Epithelial cell of prostate (primary cell): ENCODE results near the gene CDK5RAP2.

ENCODE experiments used
- DNase-seq: peaks from one replicate; pipeline ENCODE4 v3.0.0-alpha.2; 2011; ENCODE audit warnings: low read depth, low spot score
- H3K27ac ChIP-seq: fragments of 450-650 bp; 2 replicates; pipeline ENCODE4 v1.5.1; 2017; ENCODE audit warnings: mild to moderate bottlenecking

CDK5RAP2 gene

DNA sequence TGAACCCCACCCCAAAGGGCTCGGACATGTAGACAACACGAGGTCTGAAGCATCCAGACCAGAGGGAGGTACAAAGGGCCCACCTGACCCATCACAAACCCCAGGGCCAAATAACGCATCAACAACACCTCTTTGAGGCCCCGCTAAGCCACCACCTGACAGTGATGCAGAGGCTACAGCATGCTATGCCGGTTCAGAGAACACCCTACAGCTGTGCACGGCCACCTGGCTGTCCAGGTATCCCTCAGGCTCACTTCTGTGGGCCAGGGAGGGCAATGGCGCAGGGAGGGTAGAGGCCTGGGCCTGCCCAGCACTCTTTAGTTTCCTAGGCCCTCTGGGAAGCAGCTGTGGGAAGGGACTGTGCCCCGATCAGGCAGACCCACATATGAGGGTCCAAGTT lies 190.1 kb downstream of the CDK5RAP2 start:
- no peak overlapping the region for H3K27ac ChIP-seq
- no peak for DNase-seq

DNA sequence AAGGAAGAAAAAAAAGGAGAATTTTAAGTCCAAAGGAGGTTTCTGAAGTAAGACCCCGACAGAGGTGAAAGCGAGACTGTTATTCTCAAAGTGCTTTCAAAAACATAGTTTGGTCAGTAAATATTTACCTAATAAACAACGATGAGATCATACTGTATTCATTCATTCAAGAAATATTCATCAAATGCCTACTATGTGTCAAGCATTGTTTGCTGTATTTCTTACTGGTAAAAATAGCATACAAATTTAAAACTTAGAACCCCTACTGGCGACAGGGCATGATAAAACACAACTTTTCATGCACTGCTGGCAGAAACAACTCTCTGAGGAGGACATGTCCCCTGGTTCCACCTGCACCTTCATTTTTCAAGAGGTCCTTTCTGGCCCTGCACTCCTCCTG lies 190.7 kb downstream of the CDK5RAP2 start:
- no peak overlapping the region for H3K27ac ChIP-seq
- no peak for DNase-seq

DNA sequence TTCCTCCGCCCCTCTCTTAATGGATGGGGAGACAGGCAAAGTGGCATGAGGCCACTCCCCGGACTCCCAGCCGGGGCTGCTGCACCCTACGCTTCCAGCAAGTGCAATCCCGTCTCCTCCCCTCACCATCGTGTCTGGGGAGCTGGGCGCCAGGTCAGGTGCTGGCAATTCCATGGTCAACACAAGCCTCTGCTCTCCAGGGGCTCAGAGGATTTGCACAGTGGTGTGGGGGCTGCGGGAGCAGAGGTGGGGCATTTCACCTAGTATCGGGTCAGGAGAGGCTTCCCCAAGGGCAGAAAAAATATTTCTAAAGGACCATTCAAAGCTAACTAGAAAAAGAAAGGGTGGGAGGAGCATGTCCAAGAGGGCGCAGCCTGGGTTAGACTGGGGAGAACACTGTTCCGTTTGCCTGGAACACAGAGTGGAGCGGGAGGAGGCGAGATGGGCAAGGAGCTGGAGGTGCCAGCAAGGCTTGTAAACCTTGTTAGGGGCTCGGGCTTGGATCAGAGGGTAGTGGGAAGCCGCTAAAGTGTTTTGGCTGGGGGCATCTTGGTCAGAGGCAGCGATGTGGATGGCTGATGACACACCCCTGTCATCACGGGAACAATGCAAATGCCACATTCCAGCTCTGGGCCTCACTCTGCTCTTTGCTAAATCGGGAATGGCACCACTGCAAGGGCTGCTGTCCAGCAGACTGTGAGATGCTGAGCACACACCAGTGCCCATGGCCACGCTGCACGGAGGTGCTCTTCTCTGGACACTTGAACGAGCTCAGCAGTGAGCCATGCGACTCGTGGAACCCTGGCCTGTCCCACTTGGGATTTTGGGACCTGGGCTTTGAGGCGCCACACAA lies 191.7 kb downstream of the CDK5RAP2 start:
- no peak for DNase-seq
- no peak overlapping the region for H3K27ac ChIP-seq

DNA sequence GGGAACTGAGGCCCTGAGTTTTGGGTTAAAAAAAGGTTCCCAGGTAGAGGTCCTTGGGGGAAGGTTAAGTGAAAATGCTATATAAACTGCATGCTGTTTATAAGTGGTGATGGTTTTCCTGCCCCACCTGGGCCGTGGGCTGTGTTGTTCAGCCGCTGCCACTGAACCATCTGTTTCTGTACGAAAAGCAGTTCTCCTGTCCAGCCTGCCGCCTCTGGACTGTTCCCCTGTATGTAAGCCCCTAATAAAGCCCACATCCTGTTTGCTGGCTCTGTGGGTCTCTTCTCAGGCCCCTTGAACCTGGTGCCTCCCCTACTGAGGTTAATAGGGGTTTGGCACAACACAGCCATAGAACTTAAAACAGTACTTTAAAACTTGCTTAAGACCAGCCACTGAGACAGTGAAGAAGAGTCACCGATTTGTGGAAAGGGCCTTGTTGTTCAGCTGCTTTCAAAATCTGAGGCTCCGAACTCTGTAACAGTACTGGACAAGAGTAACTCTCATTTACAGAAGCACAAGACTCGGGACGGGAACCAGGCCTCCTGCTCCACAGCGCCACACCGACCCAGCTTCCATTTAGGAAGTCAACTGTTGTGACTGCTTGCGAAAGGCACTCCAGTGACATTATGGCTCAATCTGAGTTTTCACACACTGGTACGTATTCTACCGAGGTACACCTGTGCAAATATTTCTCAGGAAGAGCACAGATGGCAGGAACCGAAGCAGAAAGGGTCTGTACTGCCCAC lies 192.5 kb downstream of the CDK5RAP2 start:
- H3K27ac ChIP-seq = no peak overlapping the region
- DNase-seq = no peak

DNA sequence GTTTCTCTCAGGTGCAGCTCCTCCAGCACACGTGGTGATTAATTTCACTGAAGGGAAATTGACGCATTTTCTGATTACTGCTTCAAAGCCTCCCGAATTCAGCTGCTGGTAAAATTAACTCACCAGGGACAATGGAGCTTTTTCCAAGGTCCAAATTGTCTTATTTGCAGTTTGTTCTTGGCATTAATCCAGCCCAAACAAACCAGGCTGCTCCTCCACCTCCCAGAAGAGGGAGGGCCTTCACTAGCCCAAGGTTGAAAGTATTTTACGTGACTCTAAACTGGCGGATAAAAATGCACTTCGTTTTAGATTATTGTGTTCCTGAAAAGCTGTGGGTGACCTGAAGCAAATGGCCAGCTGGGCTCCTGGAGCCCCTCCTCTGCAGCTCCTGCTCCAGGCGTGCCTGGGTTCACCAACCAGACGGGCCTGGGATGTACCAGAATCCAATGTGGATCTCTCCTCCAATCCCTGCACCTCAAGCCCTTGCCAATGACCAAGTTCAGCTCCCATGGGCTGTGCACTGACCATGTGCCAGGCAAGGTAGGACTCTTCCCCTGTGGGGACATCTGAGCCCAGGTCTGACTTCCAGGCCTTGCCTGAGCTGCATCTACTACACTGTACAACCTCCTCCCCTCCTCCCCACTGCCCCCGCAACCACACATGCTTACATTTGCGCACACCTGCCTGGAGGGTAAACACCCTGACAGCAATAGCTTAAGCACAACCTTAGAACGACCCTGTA lies 193.4 kb downstream of the CDK5RAP2 start:
- no peak overlapping the region for H3K27ac ChIP-seq
- DNase-seq = no peak

DNA sequence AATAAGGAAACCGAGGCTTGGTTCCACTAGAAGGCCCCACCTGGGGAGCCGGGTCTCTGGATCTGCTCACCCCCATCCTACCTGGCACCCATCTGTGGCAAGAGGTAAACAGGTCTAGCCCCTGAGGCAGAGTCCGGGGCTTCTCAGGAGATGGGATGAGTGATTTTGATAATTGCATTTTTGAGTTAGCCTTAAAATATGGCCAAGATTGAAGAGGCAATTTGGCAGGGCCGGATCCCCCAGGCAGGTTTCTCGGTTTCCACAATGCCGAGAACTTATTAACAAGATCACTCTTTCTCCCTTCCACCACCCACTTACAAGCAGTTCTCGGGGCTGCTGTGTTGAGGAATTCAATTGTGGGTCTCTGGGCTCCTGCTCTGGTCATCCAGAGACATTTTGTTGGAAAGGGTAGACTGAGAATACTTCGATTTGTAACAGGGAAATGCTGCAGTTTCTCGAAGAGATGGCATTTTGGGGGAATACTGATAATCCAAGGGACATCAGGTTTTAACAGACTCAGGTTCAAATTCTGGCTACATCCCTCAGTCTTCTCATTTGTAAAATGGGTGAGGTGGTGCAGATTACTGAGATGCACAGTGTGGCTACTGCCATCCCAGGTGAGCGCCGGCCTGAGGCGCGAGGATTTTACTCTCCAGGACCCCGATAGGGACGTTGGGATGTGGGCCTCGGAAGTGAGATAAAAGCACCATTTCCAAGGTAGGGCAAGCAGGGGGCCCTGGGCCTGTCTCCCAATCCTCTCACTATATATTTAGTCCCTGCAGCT lies 194.2 kb downstream of the CDK5RAP2 start:
- no peak for DNase-seq
- no peak overlapping the region for H3K27ac ChIP-seq

DNA sequence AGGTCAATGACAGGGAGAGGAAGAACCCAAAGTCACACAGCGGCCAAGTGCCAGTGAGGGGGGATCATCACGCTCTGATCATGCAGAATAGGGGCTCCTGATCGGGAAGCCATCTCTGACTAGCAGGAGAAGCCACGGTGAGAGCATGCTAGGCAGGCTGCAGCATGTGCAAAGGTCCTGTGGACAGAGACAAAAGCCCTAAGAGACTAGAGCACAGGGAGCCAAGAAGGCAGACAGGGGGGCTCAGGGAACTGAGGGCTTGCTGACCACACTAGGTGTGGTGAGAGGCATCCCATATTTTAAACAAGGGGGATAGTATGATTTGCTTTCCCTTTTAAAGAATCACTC lies 195.1 kb downstream of the CDK5RAP2 start:
- no peak overlapping the region for H3K27ac ChIP-seq
- DNase-seq = no peak

- no peak for DNase-seq
- no peak overlapping the region for H3K27ac ChIP-seq
These were observed 195.7 kb downstream of the CDK5RAP2 start for GRCh38 chr9:120383999-120384924.

- DNase-seq = no peak
- H3K27ac ChIP-seq = no peak overlapping the region
These were observed 196.4 kb downstream of the CDK5RAP2 start for GRCh38 chr9:120383611-120383998.

- no peak for DNase-seq
- H3K27ac ChIP-seq = no peak overlapping the region
These were observed 197.5 kb downstream of the CDK5RAP2 start for GRCh38 chr9:120382453-120382852.

DNA sequence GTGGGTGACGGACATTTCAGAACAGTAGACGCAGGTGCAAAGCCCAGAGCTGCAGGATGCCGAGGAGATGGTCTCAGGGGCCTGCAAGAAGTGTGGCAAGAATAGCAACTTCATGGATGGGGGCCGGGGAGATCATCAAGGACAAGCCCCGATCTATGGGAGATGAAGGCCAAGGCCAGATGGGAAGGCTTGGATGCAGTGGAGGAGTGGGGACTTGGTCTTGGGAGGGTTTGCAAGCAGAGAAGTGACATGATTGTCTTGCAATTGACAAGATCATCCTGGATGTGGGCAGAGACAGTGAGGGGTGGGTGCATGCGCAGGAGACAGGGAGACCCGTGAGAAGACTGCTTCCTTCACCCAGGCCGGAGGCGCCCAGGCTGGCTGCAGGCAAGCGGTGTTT lies 198.1 kb downstream of the CDK5RAP2 start:
- H3K27ac ChIP-seq = no peak overlapping the region
- no peak for DNase-seq

- H3K27ac ChIP-seq = no peak overlapping the region
- no peak for DNase-seq
These were observed 200.4 kb downstream of the CDK5RAP2 start for GRCh38 chr9:120379611-120380010.

DNA sequence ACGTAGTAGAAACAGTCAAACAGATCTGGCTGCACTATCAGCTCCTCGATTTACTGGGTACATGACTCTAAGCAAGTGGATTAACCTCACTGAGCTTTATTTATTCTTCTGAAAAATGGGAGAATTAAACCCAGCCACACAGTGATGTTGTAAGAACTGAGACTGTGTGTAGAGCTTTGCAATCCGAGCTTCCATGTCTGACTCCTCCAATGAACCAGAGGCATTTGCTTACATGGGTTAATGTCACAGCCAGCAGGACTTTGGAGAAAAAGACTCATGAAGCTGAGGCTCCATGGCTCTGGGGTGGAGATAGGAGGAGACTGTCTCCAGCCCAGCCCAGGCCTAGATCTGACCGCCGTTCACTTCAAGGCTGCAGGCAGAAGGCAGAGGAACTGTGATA lies 201.3 kb downstream of the CDK5RAP2 start:
- no peak overlapping the region for H3K27ac ChIP-seq
- DNase-seq = no peak

- H3K27ac ChIP-seq = no peak overlapping the region
These were observed 202.5 kb downstream of the CDK5RAP2 start for GRCh38 chr9:120377268-120378159.

GRCh38 chr9:120376101-120376500 lies 203.9 kb downstream of the CDK5RAP2 start:
- DNase-seq = no peak
- no peak overlapping the region for H3K27ac ChIP-seq

More at GRCh38 chr9:120377268-120378159, 202.5 kb downstream of the CDK5RAP2 start:
- DNase-seq = no peak

DNA sequence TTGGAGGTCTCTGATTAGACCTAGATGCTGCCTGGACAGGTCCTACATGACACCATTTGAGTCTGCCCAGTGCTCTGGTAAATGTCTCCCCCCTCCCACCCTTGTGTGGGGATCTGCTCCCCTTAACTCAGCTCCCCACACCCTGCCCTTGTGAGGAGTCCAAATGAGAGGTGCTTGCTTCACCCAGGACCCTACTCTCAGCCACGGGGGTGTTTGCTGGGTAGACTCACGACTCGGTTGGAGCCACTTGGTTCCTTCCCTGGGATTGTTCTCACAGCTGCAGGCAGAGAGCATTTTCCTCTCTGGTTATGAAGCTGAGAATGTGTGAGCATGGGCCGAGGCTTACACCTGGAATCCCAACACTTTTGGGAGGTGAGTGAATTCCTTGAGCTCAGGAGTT lies 204.7 kb downstream of the CDK5RAP2 start:
- DNase-seq = no peak
- H3K27ac ChIP-seq = no peak overlapping the region

GRCh38 chr9:120374817-120375216 lies 205.2 kb downstream of the CDK5RAP2 start:
- no peak overlapping the region for H3K27ac ChIP-seq
- no peak for DNase-seq

DNA sequence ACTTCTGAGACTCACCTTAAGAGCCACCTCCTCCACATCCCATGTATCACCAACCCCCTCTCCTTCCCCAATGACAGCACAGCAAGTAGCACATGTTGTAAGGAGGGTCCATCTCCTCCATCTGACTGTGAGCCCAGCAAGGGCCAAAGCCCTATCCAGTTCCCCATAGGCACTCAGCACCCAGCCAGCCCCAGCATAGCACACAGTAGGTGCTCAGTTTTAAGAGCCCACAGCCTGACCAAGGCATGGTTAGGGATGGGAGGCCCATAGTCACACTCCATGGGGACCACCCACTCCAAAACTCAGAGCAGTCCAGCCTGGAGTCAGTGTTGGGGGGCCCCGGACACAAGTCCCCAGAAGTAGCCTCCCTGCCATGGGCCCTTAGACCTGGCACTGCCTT lies 205.7 kb downstream of the CDK5RAP2 start:
- no peak for DNase-seq
- H3K27ac ChIP-seq = no peak overlapping the region
